GM21529 (cell line): ENCODE results near the gene DSCAML1.

Experiments
- ATAC-seq: cut with Tn5 transposase; IDR thresholded peaks from one replicate; pipeline ENCODE4 v1.9.1; 2021; ENCODE audit not compliant: unreplicated experiment

The DSCAML1 gene

DNA sequence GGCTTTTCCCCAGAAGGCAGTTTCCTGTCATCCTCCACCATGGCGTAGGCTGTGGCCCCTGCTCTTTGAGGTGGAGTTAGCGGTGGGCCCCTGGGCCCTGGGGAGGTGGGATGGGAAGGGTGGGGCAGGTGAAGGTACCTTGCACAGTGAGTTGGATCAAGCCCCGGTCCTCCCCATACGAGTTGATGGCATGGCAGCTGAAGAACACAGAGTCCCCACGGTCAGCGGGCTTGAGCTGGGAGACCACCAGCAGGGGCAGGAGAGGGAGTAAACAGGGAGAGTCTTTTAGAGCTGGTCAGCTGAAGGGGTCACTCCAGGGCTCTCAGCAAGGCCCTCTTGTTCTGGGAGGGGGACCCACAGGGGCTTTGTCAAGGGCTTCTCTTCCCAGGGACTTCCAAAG is 316.0 kb downstream of the DSCAML1 start:
- no peak for ATAC-seq

DNA sequence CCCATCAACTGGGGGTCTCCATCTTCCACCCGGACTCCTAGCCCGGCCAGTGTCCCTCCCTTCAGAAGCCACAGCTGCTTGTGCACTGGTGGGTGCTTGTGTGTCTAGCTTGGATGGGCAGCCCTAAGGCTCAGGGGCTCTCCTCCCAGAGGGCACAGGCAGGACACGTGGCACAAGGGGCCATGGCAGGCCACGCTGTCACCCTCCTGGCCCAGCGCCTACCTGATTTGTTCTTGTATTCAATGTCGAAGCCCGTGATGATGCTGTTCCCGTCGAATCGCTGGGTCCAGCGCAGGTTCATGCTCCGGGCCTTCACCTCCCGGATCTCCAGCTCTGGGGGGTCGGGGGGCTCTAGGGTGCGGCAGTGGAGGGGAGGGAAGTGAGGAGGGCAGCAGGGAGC is 316.8 kb downstream of the DSCAML1 start:
- no peak for ATAC-seq

DNA sequence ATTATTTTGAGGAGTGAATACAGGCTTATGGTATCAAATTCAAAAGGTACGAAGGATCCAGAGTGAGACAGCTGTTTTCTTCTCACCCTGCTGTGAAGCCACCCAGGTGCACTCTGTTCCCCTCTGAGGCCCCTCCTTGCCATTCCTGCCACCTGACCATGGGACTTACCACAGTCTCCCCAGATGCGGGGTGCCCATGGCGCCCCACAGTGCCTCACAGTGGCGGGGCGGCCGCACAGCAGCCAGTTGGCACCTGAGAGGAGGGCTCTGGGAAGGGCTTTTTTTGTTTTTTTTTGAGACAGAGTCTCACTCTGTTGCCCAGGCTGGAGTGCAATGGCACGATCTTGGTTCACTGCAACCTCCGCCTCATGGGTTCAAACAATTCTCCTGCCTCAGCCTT is 317.6 kb downstream of the DSCAML1 start:
- ATAC-seq: no peak

DNA sequence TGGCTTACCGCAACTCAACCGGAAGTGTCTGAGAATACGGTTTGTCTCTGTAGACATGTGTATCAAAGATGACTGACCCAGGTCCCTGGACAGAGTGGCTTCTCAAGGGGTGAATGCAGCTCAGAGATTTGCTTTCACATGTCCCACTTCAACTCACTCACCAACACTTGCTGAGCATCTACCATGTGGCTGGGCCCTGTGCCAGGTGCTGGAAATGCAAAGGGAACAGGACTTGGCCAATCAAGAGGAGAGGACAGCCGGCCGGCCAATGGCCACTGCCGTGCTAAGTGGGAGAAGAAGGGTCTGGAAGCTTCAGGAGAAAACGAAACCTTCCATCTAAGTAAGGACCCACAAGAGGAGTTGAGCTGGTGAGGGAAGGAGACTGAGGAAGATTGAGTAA is 318.1 kb downstream of the DSCAML1 start:
- ATAC-seq: no peak

DNA sequence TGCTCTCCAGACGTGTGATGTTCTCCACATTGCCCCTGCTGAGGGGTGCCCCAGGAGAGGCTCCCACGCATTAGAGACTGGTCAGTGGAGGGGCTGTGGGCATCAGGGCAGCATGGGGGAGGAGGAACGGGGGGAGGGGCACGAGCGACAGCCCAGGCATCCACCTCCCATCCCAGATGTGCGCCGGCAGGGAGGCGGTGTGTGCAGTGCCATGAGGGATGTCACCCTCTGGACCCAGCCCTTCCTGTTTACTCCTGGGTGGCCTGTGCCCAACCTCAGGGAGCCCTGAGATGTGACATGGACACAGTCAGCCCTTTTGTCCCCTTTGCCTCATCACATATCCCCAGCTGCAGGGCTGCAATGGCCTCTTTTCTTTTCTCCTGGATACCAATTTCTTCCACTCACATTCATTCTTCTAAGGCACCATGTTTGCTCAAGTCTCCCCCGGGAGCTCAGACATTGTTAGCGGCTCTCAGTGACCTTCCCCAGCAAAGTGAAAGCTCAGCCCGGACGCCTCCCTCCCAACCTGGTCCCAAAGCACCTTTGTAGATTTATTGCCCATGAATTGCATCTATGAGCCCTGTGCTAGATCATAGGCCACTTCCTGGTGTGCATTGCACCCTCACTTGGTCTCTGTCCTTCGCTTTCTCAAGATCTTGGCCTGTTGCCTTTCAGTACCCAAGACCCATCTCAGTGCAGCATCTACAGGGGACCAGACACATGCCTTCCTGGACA is 318.7 kb downstream of the DSCAML1 start:
- no peak for ATAC-seq

DNA sequence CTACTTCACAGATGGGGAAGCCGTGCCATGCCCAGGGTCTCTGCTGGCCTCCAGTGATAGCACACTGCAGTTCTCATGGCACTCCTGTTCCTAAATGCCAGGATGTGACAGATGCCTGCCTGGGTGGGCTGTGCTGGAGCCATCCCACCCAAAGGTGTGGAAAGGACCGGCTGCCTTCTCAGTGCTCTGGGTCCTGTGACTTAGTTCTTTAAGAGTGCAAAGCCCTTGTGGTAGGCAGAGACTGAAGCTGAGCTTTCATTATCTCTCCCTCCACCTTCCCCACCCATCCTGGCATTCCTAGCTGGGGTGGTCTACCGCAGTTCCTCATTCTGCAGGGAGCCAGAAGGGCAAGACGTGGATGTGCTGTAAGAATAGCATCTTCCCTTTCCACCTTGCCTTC is 319.3 kb downstream of the DSCAML1 start:
- no peak for ATAC-seq

DNA sequence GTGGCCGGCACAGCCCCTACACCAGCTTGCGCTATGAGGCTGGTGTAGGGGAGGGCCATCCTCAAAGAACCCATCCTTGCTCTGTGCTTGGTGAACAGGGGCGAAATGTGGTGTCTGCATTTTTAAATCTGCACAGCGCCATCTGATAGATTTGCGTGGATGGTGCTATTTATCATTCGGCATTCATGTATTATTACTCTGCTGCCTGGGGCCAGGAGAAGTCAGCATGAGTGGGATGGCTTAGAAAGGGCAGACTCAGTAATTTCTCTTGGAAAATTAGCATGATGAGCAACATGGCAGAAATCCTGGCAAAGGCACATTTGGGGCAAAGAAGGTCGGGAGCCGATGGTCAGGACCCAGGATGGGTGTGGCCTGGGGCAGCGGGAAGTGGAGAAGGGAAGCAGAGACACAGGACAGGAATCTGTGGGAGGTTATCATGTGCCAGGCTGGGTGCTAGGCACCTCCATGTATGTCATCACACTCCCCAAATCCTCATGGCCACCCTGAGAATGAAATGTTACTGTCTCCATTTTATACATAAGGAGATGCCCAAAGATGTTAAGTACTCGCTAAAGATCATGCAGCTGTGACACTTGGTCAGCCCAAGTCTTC is 320.4 kb downstream of the DSCAML1 start:
- ATAC-seq: no peak

DNA sequence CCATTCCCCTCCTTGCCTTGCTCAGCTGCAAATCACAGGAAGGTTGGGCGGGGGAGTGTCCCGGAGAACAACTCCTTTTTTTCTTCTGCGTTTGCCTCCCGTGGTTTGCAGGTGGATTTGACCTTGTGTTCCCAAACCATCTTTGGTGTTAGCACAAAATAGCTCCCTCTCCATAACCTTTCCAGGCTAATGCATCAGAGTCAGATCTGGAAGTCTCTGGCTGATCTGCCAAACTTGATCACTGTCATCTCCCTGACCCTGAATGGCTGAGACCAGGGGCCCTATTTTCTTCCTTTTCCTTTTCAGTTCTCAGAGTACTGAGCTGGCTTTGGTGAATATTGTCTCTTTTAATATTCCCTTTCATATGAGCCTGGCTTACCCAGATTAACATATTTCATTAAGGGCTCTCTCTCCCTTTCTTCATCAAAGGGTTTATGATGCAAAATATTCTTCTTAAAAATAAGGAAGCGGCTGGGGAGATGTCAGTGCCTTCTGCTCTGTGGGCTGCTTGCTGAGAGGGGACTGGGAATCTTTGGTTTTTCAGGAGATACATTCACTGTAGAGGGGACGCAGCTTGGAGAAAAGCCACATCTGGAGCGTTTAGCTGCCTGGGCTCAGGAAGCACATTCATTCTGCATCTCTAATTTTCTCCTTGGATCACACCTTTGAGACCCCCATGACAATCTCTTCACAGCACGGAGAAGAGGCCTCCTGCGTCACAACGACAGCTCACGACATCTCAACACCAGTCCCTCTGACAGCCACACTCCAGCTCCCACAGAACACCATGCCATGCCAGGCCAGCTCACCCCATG is 321.1 kb downstream of the DSCAML1 start:
- no peak for ATAC-seq

DNA sequence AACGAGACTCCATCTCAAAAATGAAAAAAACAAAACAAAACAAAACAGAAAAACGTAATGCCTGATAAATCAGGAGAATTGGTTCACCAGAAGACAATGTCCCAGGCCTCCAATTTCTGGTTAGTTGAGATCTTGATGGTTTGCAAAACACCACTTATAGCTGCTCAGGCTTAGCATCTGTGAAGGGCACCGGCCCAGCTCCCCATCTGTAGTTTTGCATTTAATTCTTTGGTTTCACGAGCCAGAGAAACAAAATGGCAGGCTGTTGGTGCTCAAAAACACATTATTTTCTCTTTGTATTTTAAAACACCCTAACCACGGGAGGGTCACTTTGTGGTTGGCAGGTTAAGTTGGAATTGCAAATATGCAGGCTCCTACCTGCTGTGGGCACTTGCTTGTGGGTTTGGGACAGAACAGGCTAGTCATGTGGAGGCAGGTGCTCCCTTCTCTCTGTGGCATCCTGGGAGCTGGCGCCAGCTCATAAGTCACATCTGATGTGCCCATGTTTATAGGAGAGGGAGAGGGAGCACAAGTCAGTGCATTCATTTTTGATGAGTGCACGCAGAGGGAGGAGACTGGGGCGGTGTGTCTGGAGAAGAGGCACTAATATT is 323.4 kb downstream of the DSCAML1 start:
- ATAC-seq: no peak

DNA sequence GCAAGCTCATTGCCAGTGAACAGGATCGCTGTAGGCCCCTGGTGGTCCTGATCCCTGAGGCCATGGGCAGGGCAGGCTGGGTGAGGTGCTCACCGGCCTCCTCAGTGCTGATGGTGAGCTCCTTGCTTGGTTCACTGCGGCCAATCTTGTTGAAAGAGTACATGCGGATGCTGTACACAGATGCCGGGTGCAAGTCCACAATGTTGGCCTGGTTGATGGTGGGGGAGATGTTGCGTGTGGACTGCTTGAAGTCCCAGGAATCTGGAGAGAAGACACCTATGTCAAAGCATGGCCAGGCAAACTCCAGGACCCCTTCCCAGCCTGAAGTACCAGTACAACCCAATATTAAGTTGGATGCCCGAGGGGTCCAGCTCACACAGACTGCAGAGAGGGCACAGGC is 325.2 kb downstream of the DSCAML1 start:
- ATAC-seq: no peak

DNA sequence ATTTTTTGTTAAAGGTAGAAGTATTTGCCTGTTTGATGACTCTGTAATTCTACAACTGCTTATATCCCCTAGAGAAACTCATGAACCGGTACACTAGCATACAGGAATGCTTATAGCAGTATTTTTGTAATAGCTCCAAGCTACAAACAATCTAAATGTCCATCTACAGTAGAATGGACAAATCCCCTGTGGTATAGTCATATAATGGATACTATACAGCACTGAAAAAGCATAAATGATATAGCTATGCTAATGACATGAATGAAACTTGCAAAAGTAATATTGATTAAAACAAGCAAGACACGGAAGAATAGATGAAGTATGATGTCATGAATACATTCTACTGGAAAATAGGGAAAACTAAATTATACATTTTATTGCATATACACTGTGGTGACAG is 326.4 kb downstream of the DSCAML1 start:
- no peak for ATAC-seq

DNA sequence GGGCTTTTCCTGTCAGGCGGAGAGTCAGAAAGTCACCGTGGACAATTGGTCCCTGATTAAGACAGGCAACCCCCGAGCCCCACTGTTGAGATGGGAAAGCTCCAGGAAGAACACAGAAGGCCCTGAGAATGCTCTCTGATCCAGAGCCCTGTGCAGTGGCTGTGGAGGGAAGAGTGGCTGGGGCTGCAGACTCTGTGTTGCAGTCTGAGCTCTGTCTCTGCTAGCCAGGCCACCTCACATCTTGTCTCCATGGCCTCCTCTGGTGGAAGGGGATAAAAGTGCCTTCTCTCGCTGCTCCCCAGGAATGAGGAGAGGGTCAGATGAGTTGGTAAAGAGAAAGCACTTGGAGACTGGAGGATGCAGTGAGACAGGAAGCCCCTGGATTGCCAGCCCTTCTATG is 328.1 kb downstream of the DSCAML1 start:
- no peak for ATAC-seq

DNA sequence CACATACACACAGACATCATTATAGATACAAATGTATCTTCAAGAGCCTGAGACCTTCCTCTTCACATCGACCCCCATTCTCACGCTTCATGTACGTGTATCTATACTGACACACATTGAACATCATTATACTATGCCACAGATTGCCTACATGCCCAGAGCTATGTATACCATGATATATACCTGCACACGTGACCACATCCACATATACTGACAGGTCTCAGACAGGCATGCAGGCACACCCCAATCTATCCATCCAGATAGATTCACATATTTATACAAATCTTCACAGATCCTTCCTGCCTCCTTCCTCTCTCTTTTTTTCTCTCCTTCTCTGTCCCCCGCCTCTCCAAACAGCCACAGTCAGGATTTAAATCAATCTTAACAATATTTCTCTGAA is 329.2 kb downstream of the DSCAML1 start:
- no peak for ATAC-seq

DNA sequence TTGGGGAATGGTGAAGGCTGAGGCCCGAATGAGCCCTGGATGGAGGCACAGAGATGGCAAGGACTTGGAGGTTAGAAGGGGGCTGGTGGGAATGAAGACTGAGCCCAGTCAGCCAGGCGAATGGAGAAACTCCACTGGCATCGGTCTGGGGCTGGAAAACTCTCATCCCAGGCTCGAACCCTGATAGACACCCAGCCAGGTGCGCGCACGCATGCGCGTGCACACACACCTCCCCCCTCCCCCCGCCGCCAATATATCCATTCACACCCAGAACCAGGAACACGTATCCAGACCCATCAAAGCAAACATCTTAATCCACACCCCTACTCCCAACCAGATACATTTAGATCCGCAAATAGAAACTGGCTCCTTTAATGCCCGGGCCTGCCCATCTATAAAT is 330.1 kb downstream of the DSCAML1 start:
- ATAC-seq: no peak

DNA sequence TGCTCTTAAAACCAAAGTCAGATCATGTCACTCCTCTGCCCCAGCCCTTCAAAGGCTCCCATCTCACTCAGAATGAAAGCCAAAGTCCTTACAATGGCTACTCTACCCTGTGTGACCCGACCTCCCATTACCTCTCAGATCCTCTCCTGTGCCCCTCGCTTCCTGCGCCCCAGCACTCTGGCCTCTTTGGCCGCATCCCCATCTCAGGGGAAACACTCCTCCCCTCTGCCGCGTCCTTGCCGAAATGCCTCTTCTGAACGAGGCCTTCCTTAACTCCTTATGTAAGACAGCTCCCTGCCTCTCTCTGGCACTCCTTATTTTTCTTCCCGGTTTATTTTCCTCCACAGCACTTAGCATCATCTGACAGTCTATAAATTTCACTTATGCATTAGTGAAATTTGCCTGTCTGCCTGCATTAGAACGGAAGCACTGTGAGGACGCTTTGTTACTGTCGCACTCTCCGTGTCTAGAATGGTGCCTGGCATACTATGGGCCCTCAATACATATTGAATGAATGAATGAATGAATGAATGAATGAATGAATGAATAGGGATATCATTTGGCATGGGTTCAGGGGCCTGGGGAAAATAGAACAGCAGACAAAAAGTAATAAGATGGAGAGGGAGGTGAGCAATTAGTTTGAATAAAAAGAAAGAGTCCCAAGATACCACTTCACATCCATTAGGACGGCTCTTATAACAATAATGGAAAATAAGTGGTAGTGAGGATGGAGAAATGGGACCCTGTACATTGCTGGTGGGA is 331.6 kb downstream of the DSCAML1 start:
- no peak for ATAC-seq

DNA sequence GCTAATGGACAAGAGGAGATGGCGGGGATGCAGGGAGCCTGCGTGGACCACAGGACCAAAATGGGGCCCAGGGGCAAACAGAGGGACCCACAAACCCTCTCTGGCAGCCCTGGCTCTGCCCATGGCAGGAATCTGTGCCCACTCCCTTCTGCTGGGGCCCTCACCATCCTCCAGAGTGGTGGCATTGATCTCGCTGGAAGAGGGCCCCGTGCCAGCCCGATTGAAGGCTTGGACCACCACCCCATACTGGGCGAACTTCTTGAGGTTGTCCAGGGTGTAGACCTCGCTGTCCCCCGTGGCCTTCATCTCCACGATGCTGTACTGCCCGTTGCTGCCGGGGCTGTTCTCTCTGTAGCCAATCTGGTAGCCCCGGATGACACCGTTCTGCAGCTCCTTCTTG is 332.2 kb downstream of the DSCAML1 start:
- no peak for ATAC-seq

DNA sequence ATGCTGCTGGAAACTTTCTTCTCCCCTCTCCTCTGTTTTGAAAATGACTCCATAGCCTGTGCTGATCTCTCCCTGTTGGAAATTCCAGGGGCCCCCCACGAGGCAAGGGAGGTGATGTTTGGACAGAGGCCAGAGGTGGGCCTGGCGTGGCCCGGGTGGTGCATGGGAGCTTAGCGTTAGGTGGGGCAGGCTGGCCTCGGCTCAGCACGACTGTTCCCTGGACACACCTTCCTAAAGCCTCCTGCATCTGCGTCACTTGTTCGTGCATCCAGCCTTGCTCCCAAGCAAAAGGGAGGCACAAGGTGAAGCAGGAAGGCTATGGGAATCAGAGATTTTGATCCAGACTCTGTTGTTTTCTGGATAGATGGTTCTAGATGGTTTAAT is 334.2 kb downstream of the DSCAML1 start:
- no peak for ATAC-seq

DNA sequence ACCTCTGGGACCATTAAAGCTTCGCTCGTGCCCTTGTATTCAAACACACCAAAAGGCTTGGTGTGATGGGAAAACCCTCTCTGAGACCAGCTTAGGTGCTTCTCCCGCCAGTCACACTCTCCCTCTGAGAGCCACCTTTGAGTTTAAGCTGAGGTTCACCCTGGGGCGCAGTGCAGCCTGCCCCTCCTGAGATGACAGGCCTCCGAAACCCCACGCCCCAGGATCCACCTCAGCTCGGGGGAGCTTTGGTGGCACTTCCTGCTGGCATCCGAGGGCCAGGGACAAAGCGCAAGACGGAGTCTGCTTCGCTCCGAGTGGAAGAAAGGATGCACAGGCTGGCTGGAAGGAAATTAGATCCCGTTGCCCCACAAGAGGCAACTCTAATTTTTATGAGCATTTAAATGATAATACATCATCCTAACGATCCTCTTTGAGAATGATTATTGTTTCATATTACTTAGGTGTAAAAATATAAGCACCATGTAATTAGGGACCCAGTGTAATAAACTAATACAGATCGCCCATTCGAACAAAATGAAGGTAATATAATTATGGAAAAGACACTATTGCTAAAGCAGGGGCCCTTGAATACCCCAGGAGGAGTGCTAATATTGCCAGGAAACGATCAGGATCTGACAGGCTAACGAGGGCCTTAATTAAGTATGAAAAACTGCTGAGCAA is 334.7 kb downstream of the DSCAML1 start:
- ATAC-seq: no peak

DNA sequence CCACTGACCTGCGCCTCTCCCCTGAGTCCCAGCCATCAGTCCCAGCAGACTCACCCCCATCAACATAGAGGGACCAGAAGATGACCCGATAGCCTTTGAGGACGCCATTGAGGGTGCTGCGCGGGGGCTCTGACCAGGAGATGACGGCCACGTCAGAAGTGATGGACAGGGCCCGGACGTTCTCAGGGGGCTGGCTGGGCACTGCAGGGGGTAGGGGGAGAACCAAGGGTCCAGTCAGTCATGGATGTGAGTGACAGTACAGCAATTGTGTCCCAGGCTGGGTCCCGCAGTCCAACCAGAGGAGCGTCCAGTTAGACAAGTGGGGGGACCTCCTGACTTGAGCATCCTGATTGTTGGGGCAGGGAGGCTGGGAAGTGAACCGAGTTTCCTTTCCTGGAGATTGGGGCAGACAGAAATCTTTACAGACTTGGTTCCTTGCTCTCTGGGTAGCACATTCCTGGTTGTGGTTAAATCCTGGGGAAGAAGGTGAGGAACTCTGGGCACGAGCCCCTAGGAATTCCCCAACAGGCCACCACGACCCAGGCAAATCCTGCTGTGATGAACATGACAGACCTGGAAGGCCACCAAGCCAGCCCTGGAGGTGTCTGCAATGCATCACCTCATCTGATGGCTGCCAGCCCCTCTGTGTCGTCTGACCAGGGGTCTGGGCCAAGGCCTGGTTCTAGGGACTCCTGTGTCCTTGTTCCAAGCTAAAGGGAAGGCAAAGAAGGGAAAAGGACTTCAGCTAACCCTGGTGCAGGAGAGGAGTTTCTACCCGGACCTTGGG is 335.4 kb downstream of the DSCAML1 start:
- no peak for ATAC-seq

DNA sequence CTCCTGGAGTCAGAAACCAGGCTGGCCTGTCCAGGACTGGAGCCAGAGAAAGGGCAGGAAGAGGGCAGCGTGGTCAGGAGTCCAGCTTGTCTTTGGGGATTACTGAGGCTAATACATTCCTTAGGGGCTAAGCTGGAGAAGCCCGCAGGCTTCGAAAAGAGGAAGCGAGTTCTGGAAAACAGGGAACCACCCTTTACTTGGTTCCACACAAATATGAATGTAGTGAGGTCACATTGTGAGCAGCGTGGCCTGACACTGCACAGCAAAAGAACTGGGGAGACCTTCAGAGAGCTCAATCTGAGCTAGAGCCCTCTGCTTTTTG is 337.1 kb downstream of the DSCAML1 start:
- no peak for ATAC-seq
